HuH-7.5 (cell line): ENCODE data around the gene TAOK2.
A peak's percentile ranks its signal among the peaks of the same experiment; 100 is the strongest.

Experiments
- DNase-seq: peaks from one replicate; pipeline ENCODE4 v3.0.0; 2011; ENCODE audit warnings: low spot score

TAOK2 gene

DNA sequence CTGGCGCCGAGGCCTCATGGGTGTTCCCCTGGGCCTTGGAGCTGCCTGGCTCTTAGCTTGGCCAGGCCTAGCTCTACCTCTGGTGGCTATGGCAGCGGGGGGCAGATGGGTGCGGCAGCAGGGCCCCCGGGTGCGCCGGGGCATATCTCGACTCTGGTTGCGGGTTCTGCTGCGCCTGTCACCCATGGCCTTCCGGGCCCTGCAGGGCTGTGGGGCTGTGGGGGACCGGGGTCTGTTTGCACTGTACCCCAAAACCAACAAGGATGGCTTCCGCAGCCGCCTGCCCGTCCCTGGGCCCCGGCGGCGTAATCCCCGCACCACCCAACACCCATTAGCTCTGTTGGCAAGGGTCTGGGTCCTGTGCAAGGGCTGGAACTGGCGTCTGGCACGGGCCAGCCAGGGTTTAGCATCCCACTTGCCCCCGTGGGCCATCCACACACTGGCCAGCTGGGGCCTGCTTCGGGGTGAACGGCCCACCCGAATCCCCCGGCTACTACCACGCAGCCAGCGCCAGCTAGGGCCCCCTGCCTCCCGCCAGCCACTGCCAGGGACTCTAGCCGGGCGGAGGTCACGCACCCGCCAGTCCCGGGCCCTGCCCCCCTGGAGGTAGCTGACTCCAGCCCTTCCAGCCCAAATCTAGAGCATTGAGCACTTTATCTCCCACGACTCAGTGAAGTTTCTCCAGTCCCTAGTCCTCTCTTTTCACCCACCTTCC, 13.9 kb downstream of the TAOK2 start:
- DNase-seq: no peak

DNA sequence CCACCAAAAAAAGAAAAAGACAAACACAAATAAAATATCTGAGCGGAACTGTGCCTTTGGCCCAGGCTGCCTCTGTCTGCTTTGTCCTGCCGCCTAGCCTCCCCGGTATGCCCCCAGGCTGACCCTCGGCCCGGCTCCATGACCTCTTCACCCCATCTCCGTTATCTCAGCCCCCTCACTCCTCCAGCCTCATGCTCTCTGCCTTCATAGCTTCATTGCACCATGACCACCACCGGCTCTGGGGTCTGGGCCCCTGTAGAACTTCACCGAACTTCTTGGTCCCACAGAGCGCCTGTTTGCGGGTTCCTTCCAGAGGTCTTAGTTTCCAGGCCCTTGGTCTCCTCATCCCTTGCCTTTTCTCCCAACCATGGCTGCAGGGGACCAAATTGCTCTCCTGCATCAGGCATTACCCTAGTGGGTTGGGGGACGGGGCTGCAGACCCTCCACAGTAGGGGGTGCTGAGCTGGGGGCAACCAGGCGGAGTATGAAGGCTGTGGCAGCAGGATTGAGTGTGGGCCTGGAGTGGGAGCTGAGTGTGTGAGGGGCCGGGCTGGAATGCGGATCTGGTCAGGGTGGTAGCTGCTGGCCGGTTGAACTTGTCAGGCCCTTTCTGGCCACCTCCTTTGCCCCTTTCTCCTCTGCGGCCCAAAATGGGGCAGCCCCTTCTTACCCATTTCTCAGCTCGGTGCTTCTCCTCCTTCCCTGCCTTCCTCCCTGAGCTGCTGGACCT, 14.8 kb downstream of the TAOK2 start:
- no peak for DNase-seq

DNA sequence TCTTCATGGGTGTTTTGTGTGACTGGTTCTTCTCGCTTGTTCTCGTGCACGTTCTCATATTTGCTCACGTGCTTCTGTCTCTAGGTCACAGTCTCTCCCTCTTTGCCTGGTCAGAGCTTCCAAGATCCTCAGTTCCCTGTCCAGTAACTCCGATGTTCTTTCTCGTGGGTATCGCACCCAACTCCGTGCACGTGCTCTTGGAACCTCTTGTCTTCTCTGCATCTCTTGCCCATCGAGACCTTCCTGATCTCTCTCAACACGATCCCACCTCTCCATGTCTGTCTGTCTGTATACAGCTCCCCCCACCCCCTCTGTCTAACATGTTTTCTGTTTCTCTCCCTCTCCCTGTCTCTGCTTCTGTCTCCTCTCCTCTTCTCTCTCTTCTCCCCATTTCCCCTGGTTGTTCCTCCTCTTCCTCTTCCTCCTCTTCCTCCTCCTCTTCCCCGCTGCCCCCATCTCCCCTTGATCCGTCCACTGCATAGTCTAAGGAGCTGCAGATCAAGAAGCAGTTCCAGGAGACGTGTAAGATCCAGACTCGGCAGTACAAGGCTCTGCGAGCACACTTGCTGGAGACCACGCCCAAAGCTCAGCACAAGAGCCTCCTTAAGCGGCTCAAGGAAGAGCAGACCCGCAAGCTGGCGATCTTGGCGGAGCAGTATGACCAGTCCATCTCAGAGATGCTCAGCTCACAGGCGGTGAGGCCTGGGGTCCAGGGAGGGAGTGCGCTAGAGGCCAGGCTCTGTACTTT, 15.6 kb downstream of the TAOK2 start:
- DNase-seq: no peak

DNA sequence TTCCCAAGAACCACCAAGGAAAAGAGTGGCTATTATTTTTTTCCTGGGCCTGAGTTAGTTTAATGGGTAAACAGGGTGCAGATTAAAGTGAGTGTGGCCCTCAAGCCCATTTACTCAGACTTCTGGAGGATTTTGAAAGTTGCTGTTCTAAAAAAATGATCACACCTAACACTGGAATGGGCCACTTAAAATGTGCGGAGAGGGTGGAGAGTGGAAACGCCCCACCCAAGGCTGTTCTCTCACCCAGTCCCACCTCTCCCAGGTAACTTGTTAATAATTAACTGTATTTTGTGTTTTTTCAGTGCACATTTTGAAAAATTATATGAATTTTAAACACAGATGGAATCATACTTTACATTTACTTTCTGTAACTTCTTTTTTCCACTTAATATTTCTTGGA, 16.4 kb downstream of the TAOK2 start:
- DNase-seq: no peak

DNA sequence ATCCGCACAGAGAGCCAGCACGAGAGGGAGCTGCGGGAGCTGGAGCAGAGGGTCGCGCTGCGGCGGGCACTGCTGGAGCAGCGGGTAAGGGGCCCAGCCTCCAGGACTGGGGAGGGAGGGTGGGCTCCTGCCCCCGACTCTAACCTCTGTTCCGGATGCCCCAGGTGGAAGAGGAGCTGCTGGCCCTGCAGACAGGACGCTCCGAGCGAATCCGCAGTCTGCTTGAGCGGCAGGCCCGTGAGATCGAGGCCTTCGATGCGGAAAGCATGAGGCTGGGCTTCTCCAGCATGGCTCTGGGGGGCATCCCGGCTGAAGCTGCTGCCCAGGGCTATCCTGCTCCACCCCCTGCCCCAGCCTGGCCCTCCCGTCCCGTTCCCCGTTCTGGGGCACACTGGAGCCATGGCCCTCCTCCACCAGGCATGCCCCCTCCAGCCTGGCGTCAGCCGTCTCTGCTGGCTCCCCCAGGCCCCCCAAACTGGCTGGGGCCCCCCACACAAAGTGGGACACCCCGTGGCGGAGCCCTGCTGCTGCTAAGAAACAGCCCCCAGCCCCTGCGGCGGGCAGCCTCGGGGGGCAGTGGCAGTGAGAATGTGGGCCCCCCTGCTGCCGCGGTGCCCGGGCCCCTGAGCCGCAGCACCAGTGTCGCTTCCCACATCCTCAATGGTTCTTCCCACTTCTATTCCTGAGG, 17.4 kb downstream of the TAOK2 start:
- DNase-seq: no peak

DNA sequence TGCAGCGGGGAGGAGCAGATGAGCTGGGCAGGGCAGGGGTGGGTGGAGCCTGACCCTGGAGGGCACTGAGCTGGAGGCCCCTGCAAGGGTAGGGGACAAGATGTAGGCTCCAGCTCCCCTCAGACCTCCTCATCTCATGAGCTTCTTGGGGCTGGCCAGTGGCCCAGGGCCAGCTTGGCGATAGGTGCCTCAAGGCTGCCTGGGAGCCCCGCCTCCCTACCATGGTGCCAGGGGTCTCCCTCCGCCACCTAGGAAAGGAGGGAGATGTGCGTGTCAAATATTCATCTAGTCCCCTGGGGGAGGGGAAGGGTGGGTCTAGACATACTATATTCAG, 17.9 kb downstream of the TAOK2 start:
- DNase-seq: no peak

DNA sequence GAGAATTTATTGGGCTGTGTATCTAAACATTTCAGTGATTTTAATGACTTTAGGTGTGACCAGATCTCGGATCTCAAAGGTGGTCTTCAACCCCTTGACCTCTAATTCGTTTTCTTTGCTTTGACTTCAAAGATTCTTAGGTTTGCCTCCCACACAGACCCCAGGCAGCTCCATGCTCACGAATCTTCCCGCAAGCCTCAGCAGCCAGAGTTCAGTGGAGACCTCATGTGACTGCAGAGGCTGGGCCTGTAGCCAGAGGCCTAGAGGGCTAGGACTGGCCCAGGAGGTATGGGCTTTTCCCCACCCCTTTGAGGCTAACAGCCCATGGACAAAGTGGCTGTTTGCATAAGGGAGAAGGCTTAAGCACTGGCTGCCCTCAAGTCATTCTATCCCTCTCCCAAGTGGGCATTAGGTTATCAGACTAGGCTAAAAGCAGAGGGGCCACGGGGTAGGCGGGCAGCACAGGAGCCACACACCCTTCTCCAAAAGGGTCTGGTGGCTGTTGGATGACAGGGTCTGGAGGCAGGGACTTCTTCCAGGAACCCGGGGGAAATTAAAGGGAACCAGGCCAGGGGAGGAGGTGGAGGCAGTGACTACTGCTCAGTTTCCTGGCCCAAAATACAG, 18.8 kb downstream of the TAOK2 start:
- no peak for DNase-seq

DNA sequence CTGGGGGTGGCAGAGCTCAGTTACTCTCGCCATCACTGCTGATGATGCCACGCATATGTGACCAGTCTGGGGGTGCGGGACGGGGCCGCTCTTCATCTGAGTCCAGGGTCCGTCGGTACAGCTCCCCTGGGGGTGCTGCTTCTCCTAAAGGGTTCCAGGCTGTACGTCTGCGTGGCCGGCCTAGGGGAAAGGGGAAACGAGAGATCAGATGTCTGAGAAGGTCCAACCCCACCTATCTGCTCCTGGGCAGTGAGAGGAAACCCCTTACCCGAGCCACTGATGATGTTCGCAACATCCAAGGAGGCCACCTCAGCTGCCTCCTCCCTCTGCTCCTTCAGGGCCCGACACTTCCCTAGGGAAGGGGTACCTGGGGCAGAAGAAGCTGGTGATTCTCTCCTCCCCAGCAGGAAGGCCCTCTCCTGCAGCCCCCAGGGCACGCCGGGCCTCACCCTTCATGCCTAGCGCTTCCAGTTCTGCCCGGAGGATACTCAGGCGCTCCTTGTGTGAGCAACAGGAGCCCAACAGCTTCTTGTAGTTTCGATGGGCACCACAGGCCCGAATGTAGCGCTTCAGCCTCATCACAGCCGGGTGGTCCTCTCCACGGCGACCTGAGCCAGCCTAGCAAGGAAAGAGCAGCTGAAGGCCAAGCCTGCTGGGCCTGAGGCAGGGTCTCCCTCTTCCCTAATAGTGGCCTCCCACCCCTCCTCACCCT, 19.7 kb downstream of the TAOK2 start:
- no peak for DNase-seq

DNA sequence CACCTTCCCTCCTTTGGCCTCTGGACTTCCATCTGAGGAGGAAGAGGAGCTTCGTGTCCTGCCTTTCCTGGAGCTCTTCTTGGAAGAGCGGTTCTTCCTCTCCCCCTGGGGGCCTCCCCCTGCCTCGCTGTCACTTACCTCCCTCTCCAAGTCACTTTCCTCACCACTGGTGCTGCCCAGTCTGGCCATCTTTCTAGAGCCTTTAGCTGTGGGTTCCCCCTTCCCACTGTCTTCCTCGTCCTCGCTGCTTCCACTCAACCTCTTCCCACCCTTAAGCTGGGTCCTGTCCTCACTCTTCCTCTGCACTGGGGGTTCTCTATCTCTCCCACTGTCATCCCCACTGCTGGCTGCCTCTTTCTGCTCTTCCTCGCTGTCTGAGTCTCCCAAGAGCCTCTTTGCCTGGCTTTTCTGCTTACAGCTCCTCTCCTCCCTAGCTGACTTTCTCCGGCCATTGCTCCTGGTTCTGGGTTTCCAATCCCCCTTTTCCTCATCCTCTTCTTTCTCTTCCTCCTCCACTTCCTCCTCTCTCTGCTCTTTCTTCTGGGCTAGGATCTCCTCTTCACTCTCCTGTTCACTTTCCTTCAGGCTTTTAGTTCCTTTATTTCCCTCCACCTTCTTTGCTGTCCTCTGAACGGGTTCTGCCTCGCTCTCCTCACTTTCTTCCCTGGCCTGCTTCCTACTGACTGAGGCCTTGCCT, 20.4 kb downstream of the TAOK2 start:
- DNase-seq: no peak

DNA sequence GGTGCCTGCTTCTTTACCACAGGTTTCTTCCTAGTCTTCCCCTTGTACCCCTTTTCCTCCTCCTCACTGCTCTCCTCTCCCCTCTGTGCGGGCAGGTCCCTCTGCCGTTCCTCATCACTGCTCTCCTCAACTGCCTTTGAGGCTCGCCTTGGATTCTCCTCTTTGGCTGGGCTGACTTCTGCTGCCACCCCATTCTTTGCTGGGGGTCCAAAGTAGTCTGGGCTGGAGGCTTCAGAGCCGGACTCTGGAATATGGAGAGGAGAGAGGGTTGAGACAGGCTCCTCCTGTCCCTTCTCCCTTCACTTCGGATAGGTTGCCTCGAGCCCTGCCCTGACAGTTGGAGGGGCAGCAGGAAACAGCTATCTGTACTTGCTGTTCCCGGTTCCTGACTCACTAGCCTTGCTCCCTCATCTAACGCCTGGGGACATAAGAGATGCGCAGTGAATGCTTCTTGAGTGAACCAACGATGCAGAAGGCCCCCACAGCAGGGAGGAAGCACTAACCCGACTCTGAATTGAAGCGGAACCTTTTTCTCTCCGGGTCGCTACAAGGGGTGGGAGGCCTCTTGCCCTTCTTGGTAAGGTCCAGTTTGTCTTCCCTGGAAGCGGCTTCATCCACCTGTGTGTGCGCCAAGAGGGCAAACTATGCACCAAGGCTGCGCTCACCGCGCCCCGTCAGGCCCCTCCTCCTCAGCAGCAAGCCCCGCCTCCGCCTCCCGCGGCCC, 21.1 kb downstream of the TAOK2 start:
- DNase-seq: no peak

DNA sequence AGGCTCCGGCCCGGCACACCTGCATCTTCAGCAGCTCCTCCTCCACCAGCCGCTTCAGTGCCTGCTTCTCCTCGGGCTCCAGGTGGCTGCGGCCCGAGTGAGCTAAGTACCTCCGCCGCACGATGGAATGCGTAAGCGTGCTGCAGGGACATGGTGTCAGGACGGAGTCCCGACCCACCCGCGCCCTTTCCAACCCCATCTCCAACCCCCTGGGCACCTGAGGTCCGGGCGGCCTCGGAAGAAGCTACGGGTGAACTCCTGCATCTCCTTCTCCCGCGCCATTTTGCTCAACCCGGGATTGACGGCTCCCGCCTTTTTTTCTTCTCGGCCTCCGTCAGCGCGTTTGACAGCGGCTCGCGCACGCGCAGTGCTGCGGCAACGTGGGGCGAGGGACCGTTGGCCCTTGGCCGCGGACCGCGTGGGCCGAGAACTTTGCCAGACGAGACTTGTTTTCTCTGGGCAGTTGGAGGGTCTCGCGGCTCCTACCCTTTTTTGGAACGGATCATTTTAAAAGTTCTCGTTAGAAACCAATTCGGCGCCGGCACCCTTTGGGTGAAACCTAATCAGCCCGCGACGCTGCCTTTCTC, 21.7 kb downstream of the TAOK2 start, which contains the start of gene HIRIP3:
Gene HIRIP3 (minus strand): TSS at position 294 of the 587 bp plus-strand sequence. CDS start 12 bp downstream, at position 282.
- peak; percentile 91 for DNase-seq

DNA sequence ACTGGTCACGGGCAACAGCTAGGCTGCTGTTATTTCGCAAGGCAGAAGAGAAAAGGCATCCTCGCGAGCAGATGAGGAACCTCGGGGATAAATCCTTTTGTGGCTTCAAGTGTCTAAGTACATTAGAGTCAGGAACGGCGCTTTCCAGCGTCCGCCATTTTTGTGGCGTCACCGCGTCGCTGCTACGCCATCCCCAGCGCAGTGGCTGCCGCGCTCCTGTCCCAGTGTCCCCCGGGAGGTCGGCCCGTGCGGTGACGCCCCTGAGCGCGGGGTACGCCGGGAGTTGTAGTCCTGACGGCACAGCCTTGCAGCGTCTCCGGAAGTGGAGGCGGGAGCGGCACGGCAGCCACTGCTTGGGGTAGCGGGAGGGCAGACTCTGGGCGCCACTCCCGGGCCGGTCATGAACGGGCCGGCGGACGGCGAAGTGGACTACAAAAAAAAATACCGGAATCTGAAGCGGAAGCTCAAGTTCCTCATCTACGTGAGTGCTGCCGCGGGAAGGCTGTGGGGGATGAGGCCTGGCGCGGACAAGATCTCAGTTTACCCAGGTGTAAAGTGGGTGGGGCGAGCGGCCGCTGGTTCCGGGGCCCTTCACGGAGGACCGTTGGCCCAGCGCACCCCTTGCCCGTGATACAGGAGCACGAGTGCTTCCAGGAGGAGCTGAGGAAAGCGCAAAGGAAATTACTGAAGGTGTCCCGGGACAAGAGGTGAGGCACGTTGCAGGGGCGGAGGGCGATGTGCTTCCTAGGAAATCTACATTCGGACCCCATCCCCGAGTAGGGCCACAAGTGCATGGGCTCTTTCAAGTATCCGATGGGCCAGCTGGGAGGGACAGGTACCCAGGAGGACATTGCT, 22.5 kb downstream of the TAOK2 start, which contains the start of gene INO80E:
Gene INO80E (plus strand): TSS at position 331 of the 855 bp plus-strand sequence. CDS start 70 bp downstream, at position 401.
- DNase-seq: peak; percentile 99

DNA sequence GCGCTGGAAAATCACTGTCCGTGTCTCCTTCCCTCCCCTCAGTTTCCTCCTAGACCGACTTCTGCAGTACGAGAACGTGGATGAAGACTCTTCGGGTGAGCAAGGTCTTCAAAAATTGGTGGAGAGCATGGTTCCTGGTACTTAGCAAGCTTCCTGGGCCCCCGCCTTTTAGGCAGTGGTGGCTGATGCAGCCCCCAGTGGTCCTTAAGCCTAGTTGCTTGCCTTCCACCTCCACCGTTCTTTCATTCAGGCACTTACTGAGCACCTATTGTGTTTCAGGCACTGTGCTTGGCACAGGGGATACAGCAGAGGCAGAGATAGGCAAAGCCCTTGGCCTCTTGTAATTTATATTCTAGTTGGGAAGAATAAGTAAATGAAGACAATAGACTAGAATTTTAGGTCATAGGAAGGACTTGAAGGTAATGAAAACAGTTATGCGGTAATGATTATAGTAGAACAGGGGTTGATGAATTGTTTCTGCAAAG, 23.1 kb downstream of the TAOK2 start:
- DNase-seq: no peak

DNA sequence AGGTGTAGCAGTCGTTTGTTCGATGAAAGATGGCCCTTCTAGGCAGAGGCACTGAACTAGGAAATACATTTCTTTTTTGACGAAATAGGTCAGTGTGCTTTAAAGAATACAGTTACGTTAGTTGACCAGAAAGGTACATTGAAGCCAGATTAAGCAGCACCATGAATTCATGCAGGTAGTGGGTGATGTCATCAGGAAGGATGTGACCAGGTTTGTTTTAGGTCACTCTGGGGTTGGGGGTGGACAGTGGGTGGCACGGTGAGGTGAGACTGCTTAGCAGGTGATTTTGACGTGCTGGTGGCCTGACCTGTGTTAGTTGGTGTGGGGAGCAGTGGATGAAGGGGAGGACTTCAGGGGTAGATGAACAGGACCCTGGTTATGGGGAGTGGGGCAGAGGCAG, 25.9 kb downstream of the TAOK2 start:
- DNase-seq: no peak

DNA sequence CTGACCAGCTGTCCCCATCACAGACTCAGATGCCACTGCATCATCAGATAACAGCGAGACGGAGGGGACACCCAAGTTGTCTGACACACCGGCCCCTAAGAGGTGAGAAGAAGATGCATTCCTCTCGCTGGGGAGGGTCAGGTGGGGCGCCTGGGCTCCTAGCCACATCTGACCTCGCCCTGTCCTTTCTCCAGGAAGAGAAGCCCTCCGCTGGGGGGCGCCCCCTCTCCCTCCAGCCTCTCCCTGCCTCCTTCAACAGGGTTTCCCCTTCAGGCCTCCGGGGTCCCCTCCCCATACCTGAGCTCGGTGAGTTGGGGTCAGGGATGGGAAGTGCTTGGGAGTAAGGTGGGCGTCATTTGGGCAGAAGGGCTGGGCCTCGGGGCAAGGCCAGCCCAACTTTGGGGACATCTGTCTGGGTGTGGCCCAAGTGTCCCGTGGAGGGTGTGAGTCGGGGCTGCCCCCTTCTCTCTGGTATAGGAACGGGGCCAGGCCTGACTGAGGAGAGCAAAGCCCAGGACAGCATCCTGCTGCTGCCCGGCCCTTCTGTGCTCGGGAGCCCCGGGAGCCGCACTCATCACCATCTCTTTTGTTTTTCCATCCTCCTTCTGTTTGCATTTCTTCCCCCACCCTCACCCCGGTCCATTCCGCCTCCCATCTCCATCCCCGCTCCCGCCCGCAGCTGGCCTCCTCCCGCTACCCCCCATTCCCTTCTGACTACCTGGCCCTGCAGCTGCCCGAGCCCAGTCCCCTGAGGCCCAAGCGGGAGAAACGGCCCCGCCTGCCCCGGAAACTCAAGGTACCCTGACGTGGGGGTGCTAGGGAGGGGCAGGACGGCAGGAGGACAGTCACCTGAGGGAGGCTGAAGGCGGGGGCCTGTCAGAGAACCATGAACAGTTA, 27.3 kb downstream of the TAOK2 start:
- DNase-seq: no peak

DNA sequence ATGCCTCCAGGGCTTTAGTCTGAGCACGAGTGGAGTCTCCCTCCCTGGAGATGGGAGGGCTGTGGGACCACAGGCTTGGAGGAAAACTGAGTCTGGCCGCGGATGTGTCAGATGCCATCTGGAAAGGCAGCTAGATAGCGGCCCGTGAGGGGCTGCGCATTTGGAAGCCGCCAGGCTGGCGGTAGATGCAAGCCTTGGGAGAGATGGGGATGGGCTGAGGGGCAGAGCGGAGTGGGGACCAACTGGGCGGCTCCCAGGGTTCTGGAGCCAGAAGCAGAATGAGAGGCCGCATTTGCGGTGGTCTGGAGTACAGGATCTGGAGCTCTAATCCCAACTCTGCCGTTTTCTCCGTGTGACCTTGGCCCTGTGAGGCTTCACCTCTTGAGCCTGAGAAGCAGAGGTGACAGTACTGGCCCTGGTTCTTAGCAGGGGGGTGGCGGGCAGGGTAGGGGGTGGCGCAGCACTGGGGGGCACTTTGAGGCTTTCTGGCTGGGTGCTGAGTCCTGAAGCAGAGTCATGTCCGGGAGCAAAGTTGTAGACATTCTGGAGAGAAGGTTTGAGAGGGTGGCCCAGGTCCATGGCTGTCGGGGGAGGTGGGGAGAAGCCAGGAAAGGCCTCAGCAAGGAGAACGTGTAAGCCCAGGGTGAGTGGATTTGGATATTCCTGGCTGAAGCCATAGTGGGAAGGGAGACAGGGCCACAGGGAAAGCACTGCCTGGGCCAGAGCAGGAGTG, 29.1 kb downstream of the TAOK2 start:
- DNase-seq: no peak
